Activated CD4-positive, alpha-beta T cell treated with anti-CD3 and anti-CD28 coated beads, Interleukin-2, Interleukin-4, amounts not matched to agents 100 ng/mL and 50 ng/mL, durations not matched to agents 16 hours and 8 hours (primary cell): ENCODE results near the gene EGF.

Experiments used
- DNase-seq: peaks from one replicate; pipeline ENCODE4 v3.0.0-alpha.2; 2020; ENCODE audit warnings: low spot score

Gene EGF

GRCh38 chr4:109962401-109962800 lies 49.7 kb downstream of the EGF start:
- no peak for DNase-seq

- DNase-seq, result no peak
Measured at GRCh38 chr4:109966891-109967481, 54.3 kb downstream of the EGF start.

- no peak for DNase-seq
Measured at GRCh38 chr4:109967798-109968520, 55.3 kb downstream of the EGF start.

GRCh38 chr4:109969087-109969486 lies 56.4 kb downstream of the EGF start:
- DNase-seq, result no peak

GRCh38 chr4:109969919-109970318 lies 57.2 kb downstream of the EGF start:
- DNase-seq, result no peak

- DNase-seq, result no peak
Measured at GRCh38 chr4:109972786-109973528, 60.3 kb downstream of the EGF start.

- DNase-seq, result no peak
Measured at GRCh38 chr4:109973529-109973905, 60.8 kb downstream of the EGF start.

GRCh38 chr4:109976189-109976588 lies 63.5 kb downstream of the EGF start:
- DNase-seq, result no peak

GRCh38 chr4:109977854-109978501 lies 65.3 kb downstream of the EGF start:
- DNase-seq, result peak; percentile 17

GRCh38 chr4:109978704-109979454 lies 66.2 kb downstream of the EGF start:
- DNase-seq, result no peak

- DNase-seq, result no peak
Measured at GRCh38 chr4:109979920-109980717, 67.4 kb downstream of the EGF start.

- DNase-seq, result no peak
Measured at GRCh38 chr4:109981936-109982335, 69.3 kb downstream of the EGF start.

GRCh38 chr4:109982521-109982920 lies 69.8 kb downstream of the EGF start:
- no peak for DNase-seq

GRCh38 chr4:109985993-109986974 lies 73.6 kb downstream of the EGF start:
- DNase-seq, result no peak

GRCh38 chr4:109989044-109989443 lies 76.4 kb downstream of the EGF start:
- DNase-seq, result no peak

GRCh38 chr4:109989618-109990017 lies 76.9 kb downstream of the EGF start:
- no peak for DNase-seq

- no peak for DNase-seq
Measured at GRCh38 chr4:109990261-109991257, 77.9 kb downstream of the EGF start.

GRCh38 chr4:109993116-109993515 lies 80.4 kb downstream of the EGF start:
- DNase-seq, result no peak

GRCh38 chr4:109994415-109994827 lies 81.7 kb downstream of the EGF start:
- peak; percentile 14 for DNase-seq
